ENCODE measurements around the gene CYTH2.

- TF ChIP-seq ZNF670 (tag by site-specific recombination; IDR thresholded peaks at IDR 0.05; ENCODE audit: low read depth) (no peak), ZNF223 (tag by site-specific recombination; IDR thresholded peaks at IDR 0.05) (no peak), ZNF362 (tag by site-specific recombination; IDR thresholded peaks at IDR 0.05) (no peak; the same call in 1 of the 2 replicates), CTCF (tag by site-specific recombination; IDR thresholded peaks at IDR 0.05) (no peak), ZNF174 (tag by site-specific recombination; IDR thresholded peaks at IDR 0.05) (no peak), ZNF140 (tag by site-specific recombination; IDR thresholded peaks at IDR 0.05) (no peak), BCL11A (tag by site-specific recombination; IDR thresholded peaks at IDR 0.05; ENCODE audit: low read depth) (no peak)
These were observed 339 bp upstream of the CYTH2 start for GRCh38 chr19:48468772-48469288.

Measured in HEK293 (cell line).